Spinal cord (tissue), 10 donors: ENCODE results near the gene SFT2D3. TPM values are rescaled to one million over a fixed set of nuclear protein-coding genes. Genes with fewer than 3 reads are reported as not detected.
A peak's percentile ranks its signal among the peaks of the same experiment; 100 is the strongest.

ENCODE experiments used
- DNase-seq, 6 donors: peaks; one replicate each; pipeline versions ENCODE4 v3.0.0 to v3.0.0-alpha.2; 2013 to 2015; ENCODE audit warnings: low spot score in 6 of 6, low read depth in 4 of 6
- H3K27ac ChIP-seq: one replicate; pipeline ENCODE4 v1.5.1; 2013; ENCODE audit warnings: low read depth, low read length, control low read depth
- H3K27me3 ChIP-seq: one replicate; pipeline ENCODE4 v1.6.1; 2013; ENCODE audit warnings: low read length; ENCODE audit not compliant: control insufficient read depth, insufficient read depth
- H3K36me3 ChIP-seq: one replicate; pipeline ENCODE4 v1.6.1; 2013; ENCODE audit warnings: low read length; ENCODE audit not compliant: control insufficient read depth, insufficient read depth
- H3K4me1 ChIP-seq: one replicate; pipeline ENCODE4 v1.6.1; 2013; ENCODE audit warnings: low read length; ENCODE audit not compliant: control insufficient read depth, insufficient read depth
- H3K4me3 ChIP-seq: one replicate; pipeline ENCODE4 v1.5.1; 2013; ENCODE audit warnings: low read depth, low read length, control low read depth
- H3K9me3 ChIP-seq: one replicate; pipeline ENCODE4 v1.6.1; 2013; ENCODE audit warnings: low read length; ENCODE audit not compliant: control insufficient read depth, insufficient read depth
- WGBS: methylation state at CpG from one replicate; pipeline ENCODE4 v1.1.5; 2013; ENCODE audit warnings: missing lambda C conversion rate; ENCODE audit not compliant: insufficient coverage; 5-methylcytosine and 5-hydroxymethylcytosine counted together
- polyA plus RNA-seq, 2 donors: library from polyadenylated mRNA; unstranded; fragments of 120-200 nt; gene quantifications; one replicate each; pipeline ENCODE4 v1.2.1, GENCODE V29; 2013; ENCODE audit not compliant: insufficient read length in 2 of 2
- total RNA-seq, 2 donors: library from RNA; depleted of rRNA in 1 of 2; stranded (reverse); fragments of 120-200 nt in 1 of 2; fragments of >200 nt in 1 of 2; gene quantifications; one replicate each; pipeline versions ENCODE4 v1.2.3 to v1.2.4, GENCODE V29; 2013 to 2014
- donor health status: healthy.

Gene SFT2D3
- total and polyA plus RNA-seq, 4 donors = 6.5 to 9.8 TPM; not detected in 2

DNA sequence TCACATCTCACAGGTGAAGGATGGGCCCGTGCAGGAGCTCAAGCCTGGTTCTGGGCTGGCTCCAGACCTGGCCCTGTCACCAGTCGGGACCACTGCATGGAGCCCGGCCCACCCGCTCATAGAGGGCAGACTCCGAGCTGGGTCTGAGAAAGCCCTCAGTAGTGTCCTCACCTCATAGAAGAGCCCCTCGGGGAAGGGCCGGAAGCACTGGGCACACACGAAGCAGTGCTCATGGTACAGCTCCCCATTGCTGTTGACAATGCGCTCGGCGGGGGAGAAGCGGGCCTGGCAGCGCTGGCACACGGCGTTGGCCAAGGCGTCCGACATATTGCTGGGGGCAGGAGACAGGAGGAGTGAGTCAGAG, 44.1 kb upstream of the SFT2D3 start:
- Histone ChIP-seq H3K9me3 (no peaks in the 10 kb centered on the region), H3K36me3 (peaks cover 39% of the 10 kb centered on the region), H3K27me3 (no peaks in the 10 kb centered on the region), H3K4me3 (no peak overlapping the region), H3K4me1 (peaks cover 55% of the 10 kb centered on the region), H3K27ac (no peak overlapping the region)
- no peak for DNase-seq
- WGBS = 87% methylated on average over 16 of the region's 17 CpGs

DNA sequence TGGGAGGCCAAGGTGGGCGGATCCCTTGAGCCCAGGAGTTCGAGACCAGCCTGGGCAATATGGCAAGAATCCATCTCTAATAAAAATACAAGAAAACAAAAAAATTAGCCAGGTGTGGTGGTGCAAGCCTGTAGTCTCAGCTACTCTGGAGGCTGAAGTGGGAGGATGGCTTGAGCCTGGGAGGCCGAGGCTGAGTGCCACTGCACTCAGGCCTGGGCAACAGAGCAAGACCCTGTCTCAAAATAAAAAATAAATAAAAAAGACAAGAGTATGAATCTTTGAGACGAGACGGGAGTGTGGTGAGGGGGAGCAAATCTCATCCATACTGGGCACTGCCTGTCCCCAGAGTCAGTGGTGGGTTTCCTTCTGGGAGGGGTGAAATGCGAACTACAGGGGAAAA, 43.2 kb upstream of the SFT2D3 start:
- DNase-seq = no peak
- Histone ChIP-seq H3K4me1 (peaks cover 50% of the 10 kb centered on the region), H3K27me3 (peaks cover 3% of the 10 kb centered on the region), H3K9me3 (no peaks in the 10 kb centered on the region), H3K27ac (no peak overlapping the region), H3K4me3 (no peak overlapping the region), H3K36me3 (peaks cover 31% of the 10 kb centered on the region)
- WGBS = 92% methylated on average over 2 of the region's 6 CpGs

DNA sequence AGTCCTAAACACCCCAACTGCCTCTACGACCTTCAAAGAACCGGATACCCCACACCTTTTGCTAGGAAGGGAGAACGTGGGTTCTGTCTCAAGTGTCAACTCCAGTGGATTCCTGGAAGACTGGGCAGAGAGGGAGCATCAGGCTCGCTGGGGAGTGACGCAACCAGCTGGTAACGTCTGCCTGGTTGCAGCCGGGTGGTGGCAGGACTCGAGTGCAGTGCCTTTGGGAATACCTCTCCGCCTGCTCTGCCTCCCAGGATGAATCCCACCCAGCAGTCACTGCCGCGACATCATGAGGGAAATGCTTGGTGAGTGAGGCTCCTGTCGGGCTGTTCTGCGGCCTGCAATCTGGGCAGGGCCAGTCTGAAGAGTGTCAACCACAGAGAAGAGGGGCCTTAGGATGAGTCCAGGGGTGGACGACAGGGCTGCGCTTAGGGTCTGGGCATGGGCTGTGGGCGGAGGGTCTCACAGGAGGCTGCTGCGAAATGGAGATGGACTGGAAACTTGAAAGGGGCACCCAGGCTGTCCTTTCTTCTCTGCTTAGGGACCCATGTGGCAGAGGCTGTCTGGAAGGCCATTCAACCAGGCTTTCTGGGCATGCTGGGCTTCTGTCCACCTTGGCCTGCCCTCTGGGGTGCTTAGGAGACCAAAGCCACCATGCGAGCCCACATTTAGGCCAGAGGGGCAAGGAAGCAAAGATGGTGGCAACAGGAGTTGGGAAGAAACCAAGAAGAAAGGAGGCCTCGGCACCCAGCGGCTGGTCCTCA, 42.5 kb upstream of the SFT2D3 start:
- WGBS = 89% methylated on average over 18 of the region's 20 CpGs
- H3K9me3 ChIP-seq = no peaks in the 10 kb centered on the region
- no peak overlapping the region for H3K27ac ChIP-seq
- DNase-seq = no peak
- H3K27me3 ChIP-seq = peaks cover 9% of the 10 kb centered on the region
- peaks cover 25% of the 10 kb centered on the region for H3K36me3 ChIP-seq
- peaks cover 47% of the 10 kb centered on the region for H3K4me1 ChIP-seq
- H3K4me3 ChIP-seq = no peak overlapping the region

DNA sequence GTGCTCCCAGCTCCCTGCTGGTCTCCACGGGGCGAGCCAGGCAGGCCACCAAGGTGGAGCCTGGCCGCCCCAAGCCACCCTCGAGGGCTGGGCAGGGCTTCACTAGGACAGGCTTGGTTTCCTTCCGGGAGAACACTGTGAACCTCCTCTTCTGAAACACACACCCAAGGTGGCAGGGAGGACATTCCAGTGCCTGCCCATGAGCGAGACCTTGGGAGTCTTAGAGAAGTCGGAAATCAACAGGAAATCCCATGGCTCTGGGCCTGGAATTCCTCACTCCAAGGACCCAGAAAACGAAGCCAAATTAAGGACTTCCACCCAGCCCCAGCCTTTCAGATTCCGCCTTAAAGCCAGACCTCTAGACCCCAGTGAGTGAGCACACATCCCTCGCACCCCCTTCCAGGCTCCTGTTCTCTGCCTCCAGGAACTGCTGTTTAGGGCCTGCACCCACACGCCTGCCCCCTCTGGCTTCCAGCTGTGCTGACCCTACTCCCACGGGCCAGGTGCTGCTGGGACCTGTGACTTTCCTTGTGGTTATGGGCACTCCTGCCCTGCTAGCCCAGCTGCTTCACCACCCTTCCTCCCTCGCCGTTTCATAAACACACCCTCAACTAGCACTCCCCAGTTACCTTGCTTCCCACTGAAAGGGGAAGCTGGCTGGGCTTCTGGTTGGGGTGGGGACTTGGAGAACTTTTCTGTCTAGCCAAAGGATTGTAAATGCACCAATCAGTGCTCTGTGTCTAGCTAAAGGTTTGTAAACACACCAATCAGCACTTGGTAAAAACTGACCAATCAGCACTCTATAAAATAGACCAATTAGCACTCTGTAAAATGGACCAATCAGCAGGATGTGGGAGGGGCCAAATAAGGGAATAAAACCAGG, 41.6 kb upstream of the SFT2D3 start:
- Histone ChIP-seq H3K27ac (no peak overlapping the region), H3K4me1 (peaks cover 42% of the 10 kb centered on the region), H3K36me3 (peaks cover 16% of the 10 kb centered on the region), H3K4me3 (no peak overlapping the region), H3K27me3 (peaks cover 17% of the 10 kb centered on the region), H3K9me3 (no peaks in the 10 kb centered on the region)
- WGBS = 92% methylated on average over 12 of the region's 14 CpGs
- no peak for DNase-seq

DNA sequence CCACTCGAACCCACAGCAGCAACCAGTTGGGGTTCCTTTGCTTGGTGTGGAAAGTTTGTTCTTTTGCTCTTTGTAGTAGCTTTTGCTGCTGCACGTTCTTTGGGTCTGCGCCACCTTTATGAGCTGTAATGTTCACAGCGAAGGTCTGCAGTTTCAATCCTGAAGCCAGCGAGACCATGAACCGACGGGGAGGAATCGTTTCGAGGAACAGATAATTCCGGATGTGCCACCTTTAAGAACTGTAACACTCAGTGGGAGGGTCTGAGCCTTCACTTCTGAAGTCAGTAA, 41.1 kb upstream of the SFT2D3 start:
- Histone ChIP-seq H3K4me3 (no peak overlapping the region), H3K27ac (no peak overlapping the region), H3K4me1 (peaks cover 36% of the 10 kb centered on the region), H3K9me3 (no peaks in the 10 kb centered on the region), H3K36me3 (peaks cover 10% of the 10 kb centered on the region), H3K27me3 (peaks cover 22% of the 10 kb centered on the region)
- no peak for DNase-seq
- WGBS = 91% methylated on average over 9 of the region's 10 CpGs

DNA sequence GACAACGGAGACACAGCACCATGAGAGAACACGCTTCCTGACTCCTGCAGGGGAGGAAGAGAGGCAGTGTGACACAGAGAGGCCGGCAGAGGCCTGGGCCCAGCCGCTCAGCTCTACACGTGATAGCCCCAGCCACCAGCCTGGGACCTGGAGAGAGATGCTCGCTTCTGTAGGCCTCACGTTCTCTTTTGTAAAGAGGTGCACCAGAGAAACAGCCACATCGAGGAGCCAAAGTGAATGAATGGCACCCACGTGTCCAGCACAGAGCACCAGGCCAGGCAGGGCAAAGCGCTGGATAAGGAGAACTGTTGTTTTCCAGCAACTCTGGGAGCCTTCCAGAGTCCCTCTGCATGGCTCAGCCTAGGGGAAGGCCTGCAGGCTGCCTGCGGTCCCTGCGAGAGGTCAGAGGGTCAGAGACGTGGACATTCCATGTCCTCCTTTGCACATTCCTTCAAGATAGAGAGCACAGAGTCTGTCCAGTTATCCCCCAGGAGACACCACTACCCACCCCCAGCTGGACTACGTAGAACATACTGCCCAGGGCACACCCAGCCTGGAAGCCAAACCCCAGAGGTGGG, 40.1 kb upstream of the SFT2D3 start:
- no peaks in the 10 kb centered on the region for H3K9me3 ChIP-seq
- peaks cover 9% of the 10 kb centered on the region for H3K36me3 ChIP-seq
- peaks cover 27% of the 10 kb centered on the region for H3K27me3 ChIP-seq
- peaks cover 29% of the 10 kb centered on the region for H3K4me1 ChIP-seq
- H3K4me3 ChIP-seq = no peak overlapping the region
- WGBS = 89% methylated on average over 14 of the region's 14 CpGs
- no peak for DNase-seq
- peak overlapping the region; percentile 71 for H3K27ac ChIP-seq

DNA sequence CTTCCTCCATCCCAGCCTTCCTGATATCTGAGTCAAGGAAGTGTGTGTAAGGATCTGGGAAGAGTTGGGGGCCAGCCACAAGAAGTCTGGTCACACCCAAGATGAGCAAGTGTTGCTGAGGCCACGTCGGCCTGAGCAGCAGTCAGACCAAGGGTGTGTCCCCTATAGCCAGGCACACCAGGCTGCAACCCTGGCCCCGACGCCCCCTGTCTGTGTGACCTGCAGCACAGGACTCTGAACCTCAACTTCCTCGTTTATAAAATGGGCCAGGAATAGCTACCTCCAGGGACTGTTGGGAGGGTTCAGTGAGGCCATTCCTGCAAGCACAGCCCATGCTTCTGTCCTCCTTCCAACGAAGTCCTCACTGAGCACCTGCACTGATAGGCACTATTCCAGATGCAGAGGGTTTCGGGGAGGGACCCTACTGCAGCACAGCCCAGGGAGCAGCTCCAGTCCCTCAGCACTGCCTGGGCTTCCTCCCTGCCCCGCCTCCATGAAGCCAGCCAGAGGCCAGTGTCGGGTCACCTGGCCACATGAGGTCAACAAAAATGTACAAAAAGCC, 39.3 kb upstream of the SFT2D3 start:
- Histone ChIP-seq H3K4me1 (peaks cover 29% of the 10 kb centered on the region), H3K4me3 (no peak overlapping the region), H3K36me3 (peaks cover 4% of the 10 kb centered on the region), H3K27ac (peak overlapping the region; percentile 71), H3K9me3 (no peaks in the 10 kb centered on the region), H3K27me3 (peaks cover 28% of the 10 kb centered on the region)
- DNase-seq = no peak
- 73% methylated on average over 9 of the region's 9 CpGs for WGBS

DNA sequence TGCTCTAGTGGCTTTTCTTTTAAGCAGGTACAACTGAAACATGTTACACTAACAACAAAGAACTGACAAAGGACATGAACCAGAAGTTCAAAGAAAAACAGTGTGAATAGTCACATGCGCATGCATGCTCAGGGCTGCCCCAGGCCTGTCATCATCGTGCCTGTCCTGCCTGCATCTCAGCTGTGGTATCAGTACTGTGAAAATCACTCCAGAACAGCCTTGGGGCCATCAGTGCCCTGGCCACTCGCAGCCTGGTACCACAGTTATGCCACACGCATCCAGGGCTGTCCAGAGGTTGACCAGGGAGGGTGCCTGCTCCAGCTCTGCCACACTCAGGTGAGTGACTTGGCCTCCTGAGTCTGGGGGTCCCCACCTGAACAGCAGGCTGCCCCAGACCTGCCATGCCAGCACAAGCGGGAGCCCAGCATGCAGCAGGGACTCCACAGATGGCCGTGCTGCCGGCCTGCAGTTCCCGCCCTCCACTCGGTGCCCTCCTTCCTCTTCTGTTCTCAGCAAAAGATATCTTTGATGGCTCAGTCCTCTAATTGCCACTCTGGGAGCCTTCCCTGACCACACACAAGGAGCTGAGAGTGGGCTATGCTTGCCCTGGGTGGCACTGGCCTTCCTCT, 38.2 kb upstream of the SFT2D3 start:
- peaks cover 29% of the 10 kb centered on the region for H3K27me3 ChIP-seq
- DNase-seq = no peak
- H3K36me3 ChIP-seq = no peaks in the 10 kb centered on the region
- no peaks in the 10 kb centered on the region for H3K9me3 ChIP-seq
- WGBS = 69% methylated on average over 9 of the region's 9 CpGs
- H3K4me1 ChIP-seq = peaks cover 29% of the 10 kb centered on the region
- H3K4me3 ChIP-seq = no peak overlapping the region
- no peak overlapping the region for H3K27ac ChIP-seq

DNA sequence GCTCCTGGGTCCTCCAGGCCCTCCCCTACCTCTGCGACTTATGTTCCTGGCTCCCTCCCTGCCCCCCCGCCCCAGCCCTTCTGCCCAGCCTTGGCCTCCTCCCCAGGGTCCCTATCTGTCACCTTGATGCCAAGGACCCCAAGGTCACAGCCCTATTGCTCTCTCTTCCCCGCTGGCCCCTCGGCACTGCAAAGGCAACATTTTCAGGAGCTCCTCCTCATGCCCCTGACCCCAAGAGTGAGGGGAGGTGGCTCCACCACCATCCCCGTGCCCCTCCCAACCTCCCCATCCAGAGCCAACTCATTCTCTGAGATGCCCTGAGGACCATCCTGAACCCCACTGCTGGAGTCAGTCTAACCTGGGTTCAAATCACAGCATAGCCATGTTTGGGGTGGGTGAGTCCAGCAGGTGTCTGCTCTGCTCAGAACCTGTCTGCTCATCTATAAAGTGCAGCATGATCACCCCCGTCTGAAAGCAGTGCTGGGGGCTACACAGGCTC, 37.7 kb upstream of the SFT2D3 start:
- 78% methylated on average over 6 of the region's 6 CpGs for WGBS
- no peak for DNase-seq
- H3K4me3 ChIP-seq = no peak overlapping the region
- no peaks in the 10 kb centered on the region for H3K36me3 ChIP-seq
- peaks cover 29% of the 10 kb centered on the region for H3K27me3 ChIP-seq
- peaks cover 29% of the 10 kb centered on the region for H3K4me1 ChIP-seq
- H3K9me3 ChIP-seq = no peaks in the 10 kb centered on the region
- no peak overlapping the region for H3K27ac ChIP-seq
